Activated T-cell treated with anti-CD3 and anti-CD28 coated beads, Interleukin-2, amount 50 U/mL, for 48 hours (primary cell): Measurements from ENCODE around the gene SGF29.
"Not testable (repeated sequence)": the region's sequence is repeated elsewhere in the genome, so short reads cannot be mapped to it uniquely, and the experiment has no call there.

Source experiments
- DNase-seq, 2 experiments: peaks; one replicate each; pipeline ENCODE4 v3.0.0-alpha.2; 2020

The SGF29 gene

DNA sequence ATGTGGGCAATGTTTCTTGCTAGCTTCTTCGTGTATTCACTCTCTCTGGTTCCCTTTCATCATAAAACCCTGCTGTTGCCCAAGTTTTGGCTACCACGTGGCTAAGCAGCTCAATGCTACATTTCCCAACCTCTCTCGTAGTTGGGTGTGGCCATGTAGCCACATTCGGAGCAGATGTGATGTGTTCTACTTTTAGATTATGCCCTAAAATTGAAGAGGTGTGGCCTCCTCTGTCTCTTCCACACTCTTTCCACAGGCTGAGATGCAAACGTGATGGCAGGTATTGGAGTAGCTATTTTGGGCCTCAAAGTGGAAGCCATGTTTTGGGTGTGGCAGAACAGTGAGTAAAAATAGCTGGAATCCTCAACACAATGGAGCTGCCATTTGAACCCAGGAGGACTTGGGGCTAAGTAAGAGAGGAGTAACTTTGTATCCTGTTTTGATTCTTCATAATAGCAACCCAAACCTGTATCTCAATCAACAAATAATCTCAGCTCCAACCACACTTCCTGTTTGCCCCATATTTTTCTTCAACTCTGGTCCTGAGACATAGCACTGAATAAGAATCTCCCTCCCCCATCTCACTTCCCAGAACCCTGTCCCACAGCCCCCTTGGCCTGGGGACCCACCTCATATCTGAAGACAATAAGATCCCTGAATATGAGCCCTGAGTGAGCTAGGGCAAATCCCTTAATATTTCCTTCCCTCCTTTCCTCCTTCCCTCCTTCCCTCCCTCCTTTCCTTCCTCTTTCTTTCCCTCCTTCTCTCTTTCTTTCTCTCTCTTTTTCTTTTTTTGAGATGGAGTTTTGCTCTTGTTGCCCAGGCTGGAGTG lies 19.0 kb upstream of the SGF29 start:
- no peak for DNase-seq

DNA sequence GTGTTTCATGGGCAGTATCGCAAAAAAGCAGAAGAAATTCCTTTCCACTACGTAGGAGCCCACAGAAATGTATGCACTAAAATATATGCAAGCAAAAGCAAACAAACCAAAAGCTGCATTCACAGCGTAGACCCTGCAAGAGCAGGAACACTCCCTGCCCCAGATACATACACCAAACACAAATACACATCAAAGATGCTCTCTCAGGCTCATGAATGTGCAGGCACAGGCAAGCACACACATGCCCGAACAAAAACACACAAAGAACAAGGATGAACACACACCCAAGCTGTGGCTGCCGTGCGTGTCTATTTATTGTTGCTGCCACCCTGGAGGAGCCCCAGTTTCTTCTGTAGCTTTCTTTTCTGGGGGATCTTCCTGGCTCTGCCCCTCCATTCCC lies 16.6 kb upstream of the SGF29 start:
- no peak for DNase-seq

DNA sequence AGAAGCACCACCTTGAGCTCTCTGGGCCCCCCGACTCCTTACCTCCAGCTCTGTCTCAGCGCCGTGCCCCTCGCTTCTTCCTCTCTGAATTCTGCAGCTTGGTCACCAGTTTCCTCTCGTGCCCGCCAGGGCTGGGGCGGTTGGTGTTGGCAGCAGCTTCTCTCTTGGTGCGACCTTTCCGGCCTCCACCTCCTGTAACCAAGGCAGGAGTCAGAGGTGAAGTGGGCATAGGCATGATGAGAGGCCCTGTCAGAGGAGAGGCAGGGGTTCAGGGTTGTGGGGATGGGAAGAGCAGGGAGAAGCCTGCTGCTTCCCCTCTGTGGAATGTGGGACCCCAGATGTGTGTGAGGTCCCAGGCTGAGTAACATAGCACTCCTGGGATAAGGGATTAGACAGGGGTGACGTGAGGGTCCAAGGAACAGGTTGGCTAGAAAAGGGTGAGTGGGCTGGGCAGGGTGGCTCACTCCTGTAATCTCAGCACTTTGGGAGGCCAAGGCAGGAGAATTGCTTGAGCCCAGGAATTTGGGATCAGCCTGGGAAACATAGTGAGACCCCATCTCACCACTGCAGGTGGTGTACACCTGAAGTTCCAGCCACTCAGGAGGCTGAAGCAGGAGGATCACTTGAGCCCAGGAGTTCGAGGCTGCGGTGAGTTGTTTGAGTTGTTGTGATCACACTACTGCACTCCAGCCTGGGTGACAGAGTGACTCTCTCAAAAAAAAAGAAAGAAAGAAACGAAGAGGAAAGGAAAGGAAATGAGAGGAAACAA lies 15.6 kb upstream of the SGF29 start:
- no peak for DNase-seq

DNA sequence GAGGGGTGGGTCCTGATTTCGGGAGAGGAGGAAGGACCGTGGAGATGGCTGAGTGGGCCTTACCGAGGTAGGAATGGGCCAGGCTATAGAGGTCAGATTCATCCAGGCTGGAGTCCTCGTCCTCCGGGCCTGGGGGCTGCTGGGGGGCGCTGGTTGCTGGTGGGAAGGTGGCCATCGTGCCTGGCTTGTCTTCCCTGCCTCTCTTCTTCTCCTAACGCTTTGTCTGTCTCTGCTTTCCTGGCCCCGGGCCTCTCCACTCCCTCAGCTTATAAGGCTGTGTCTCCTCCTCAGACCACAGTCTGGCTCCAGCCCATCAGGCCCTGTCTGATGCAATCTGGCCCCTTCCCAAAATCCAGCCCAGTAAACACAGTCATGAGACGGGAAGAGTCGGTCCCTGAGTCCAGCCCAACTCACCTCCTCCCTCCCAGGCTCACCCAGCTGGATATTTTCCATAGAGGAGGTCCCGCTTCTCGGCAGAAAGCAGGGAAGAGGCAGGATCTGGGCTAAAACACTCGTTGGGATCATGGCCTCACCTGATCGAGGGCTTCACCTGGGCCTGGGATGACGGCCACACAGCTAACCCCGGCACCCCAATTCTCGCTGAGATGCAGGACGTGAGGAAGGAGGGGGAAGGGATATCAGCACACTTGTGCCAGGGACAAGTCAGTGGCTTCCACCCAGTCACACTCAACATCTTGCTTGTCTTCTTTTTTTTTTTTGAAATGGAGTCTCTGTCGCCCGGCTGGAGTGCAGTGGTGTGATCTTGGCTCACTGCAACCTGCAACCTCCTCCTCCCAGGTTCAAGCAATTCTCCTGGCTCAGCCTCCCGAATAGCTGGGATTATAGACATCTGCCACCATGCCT lies 14.8 kb upstream of the SGF29 start, which contains the start of gene NUPR1:
Gene NUPR1 (minus strand): TSS at position 242 of the 864 bp plus-strand sequence. CDS start 67 bp downstream, at position 175.
- DNase-seq, result no peak

DNA sequence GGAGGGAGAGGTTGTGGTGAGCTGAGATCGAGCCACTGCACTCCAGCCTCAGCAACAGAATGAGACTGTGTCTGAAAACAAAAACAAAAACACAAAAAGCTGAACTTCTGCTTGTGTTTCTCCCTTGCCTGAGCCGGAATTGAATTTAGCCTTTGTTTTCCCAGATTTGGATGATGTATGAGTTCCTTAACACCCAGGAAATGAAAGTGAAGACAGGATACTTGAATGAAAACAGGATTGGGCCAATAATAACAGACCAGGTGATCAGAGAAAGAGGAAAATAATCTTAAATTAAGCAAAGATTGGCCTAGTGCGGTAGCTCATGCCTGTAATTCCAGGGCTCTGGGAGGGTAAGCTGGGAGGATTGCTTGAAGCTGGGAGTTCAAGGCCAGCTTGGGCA lies 13.4 kb upstream of the SGF29 start:
- no peak for DNase-seq

DNA sequence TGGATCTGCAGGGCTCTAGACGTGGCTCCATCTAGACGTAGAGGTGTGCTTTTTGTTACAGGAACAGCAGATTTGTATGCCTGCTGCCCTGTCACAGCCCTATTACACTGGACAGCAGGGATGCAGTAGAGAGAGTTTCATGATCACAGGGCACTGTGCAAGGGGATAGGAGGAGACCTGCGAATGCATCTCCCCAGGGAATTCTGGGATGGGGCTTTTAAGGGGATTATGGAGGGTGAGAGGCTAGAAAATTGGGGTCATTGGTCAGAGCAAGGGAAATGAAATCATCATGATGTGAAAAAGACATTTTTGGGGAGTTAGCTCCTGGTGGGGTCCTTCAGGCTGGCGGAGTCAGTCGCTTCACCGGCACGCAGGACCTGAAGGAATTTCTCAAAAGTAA lies 11.1 kb upstream of the SGF29 start:
- DNase-seq, result no peak

DNA sequence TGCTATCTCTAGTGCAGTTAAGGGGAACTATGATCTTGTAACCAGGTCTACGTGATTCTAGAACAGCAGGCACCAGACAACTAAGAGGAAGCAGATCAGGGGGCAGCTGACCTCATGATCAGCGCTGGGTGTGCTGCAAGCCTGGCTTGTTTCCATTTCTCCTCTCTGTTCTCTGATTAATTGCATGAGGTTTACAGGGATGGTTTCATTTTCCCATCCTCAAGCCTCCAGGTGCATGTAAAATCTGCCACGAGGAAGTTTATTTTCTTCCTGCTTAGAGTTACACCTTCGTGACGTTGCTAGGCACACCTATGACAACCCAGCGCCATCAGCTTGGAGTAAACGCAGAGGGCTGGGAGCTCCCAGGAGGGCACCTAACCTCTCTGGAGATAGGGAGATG lies 10.6 kb upstream of the SGF29 start:
- DNase-seq, result no peak

DNA sequence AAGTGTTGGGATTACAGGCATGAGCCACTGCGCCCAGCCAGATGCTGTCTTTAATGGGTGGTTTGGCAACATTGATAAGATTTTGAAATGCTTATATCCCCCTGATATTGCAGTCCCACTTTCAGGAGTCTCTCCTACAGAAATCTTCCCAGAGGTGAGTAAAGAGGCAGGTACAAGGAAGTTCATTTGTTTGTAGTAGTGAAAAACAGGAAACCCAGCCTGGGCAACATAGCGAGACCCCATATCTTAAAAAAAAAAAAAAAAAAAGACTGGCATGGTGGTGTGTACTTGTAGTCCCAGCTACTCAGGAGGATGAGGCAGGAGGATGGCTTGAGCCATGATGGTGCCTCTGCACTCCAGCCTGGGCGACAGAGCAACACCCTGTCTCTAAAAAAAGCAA lies 8.7 kb upstream of the SGF29 start:
- no peak for DNase-seq

DNA sequence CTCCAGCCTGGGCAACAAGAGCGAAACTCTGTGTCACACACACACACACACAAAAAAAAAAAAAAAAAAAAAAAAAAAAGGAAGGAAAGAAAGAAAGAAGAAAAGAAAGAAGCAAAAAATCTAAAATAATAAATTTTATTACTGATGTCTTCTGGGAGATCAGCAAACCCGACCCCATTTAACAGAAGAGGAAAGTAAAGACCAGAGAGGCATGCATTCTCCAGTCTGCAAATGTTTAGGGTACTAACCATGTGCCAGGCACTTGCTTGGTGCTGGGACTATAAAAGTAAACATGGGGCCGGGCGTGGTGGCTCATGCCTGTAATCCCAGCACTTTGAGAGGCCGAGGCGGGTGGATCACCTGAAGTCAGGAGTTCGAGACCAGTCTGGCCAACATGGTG lies 7.8 kb upstream of the SGF29 start:
- not testable (repeated sequence) for DNase-seq

DNA sequence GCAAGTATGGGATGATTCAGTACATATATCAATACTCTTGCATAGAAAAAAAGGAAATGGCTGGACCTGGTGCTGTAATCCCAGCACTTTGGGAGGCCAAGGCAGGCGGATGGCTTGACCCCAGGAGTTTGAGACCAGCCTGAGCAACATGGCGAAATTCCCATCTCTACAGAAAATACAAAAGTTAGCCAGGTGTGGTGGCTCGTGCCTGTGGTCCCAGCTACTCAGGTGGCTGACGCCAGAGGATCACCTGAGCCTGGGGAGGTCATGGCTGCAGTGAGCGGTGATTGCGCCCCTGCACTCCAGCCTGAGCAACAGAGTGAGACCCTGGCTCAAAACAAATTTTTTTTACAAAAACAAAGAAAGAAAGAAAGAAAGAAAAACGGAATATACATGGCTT lies 7.1 kb upstream of the SGF29 start:
- DNase-seq, result no peak

DNA sequence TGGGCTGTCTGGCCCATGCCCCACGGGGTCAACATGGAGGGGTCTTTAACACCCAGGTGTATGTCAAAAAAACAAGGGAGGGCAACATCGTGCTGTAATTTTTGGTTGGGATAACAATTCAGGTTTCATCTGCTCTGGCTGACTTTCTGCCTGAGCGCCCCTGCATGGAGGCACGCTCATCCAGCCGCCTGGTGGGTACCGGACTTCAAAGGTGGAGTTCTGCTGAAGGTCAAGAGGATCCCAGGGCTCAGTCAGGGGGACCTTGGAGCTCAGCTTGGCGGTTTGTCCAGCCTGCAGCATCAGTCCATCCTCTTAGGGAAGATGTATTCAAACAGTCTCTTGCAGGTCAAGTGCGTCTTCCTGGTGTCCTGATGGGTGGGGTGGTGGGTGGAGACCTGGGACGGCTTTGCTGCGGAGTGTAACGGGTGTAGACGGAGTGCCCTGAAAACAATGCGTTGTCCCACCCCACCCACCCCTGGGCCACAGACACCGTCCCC lies 5.4 kb upstream of the SGF29 start:
- no peak for DNase-seq

DNA sequence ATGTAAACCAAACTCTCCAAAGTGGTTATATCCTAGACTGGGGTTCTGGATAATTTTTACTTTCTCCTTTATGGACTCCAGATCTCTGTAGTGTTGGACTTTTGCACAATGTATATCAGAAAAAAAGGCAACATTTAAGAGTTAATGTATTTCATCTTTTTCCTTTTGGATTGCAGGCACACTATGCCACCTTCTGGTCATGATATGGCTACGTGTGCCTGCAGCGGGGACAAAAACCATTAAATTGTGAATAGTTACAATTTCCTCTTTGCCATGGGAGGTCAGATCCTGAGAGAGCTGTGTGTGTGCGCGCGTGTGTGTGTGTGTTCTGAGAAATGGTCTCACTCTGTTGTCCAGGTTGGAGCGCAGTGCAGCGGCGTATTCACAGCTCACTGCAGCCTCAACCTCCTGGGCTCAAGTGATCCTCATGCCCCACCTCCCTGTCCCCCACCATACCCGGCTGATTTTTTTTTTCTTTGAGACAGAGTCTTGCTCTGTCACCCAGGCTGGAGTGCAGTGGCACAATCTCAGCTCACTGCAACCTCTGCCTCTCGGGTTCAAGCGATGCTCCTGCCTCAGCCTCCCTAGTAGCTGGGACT lies 4.3 kb upstream of the SGF29 start:
- DNase-seq, result no peak

DNA sequence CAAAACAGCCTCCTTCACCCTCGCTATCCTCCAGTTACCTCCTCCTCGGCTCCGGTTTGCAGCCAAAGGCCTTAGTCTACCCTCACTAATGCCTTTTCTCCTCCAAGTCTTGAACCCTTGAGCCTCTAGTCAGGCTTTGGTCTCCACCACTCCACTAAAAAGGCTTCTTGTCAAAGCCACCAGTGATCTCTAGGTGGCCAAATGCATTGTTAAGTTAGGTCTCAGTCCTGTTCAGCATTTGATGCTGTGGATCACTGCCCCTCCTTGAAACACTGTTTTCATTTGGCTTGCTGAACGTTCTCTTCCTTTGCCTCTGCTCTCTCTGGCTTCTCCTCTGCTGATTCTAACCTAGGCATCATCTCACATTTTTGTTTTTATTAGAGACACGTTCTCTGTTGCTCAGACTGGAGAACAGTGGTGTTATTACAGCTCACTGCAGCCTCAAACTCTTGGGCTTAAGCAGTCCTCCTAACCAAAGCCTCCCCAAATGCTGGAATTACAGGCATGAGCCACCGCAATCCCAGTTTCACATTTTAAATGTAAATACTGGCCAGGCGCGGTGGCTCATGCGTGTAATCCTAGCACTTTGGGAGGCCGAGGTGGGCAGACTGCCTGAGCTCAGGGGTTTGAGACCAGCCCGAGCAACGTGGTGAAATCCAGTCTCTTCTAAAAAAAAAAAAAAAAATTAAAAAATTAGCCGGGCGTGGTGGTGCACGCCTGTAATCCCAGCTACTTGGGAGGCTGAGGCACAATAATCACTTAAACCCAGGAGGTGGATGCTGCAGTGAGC lies 1.1 kb downstream of the SGF29 start:
- DNase-seq, result peak in 1 of 2 experiments; percentile 20

DNA sequence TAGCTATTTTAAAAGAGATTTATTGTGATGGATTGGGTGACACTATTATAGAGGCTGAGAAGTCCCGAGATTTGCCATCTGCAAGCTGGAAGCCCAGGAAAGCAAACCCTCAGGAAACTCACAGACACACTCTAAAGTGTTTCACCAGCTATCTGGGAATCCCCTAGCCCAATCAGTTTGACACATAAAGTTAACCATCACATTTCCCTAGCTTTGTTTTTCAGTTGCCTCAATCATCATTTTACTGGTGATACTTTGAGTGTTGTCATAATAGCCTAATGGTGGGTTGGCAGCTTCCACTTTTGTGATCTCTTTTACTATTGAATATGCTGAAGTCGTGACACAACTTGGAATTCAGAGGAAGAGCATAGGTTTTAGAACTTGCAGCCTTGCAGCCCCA lies 1.8 kb downstream of the SGF29 start:
- DNase-seq, result peak in 1 of 2 experiments; percentile 27

DNA sequence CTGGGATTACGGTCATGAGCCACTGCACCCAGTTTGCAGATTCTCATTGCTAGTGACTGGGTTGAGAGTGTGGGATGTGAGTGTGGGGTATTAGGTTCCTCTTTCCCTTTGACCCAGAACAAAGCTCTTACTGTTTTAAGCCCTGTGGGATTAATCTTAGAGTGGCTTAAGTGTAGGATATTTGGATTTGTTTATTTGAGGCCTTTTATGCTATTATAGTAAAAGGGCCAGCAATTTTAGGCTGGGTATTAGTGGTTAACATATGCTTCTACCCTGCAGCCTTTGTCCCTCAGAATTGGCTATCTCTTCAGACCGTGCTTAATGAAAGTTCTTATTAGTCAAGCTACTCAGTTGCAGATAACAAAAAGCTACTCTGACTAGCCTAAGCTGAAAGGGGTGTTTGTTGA lies 3.2 kb downstream of the SGF29 start:
- DNase-seq, result no peak

DNA sequence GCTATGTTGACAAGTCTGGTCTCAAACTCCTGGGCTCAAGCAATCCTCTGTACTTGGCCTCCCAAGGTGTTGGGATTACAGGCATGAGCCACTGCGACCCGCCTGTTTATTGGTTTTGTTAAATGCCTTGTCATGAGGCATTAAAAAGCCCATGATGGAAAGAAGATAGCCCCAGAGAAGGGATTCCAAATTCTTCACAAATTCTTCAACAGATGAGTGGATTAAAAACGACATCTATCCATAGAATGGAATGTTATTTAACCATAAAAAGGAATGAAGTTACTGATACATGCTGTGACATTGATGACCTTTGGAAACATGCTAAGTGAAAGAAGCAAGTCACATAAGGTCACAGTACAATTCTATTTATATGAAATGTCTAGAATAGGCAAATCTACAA lies 4.7 kb downstream of the SGF29 start:
- DNase-seq, result no peak

DNA sequence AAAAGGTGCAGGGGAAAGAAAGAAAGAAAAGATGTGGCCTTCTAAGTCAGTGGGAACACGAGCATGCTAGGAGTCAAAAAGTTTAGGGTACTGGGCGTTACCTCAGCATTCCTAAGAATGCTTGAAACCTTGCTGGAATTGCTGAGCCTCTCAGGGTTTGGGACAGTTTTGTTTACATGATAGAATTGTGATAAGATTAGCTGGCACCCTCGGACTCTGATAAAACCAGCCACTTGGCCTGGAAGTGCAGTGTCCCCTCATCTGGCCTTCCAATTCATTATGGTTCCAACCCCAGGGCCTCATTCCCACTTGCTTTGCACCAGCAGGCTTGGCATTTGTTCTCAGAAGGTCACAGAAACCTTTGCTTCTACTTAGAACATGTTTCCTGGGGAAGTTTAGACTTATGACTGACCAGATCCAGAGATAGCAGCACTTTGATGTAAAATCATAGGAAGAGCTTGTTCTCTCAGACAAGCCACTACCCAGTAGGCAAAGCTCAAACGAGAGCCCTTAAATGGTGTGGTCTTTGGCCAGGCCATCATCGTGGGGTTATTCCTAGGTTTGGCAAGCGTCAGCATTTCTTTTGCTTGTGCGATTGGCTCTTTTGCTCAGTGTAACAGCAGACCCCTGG lies 8.0 kb downstream of the SGF29 start:
- no peak for DNase-seq

DNA sequence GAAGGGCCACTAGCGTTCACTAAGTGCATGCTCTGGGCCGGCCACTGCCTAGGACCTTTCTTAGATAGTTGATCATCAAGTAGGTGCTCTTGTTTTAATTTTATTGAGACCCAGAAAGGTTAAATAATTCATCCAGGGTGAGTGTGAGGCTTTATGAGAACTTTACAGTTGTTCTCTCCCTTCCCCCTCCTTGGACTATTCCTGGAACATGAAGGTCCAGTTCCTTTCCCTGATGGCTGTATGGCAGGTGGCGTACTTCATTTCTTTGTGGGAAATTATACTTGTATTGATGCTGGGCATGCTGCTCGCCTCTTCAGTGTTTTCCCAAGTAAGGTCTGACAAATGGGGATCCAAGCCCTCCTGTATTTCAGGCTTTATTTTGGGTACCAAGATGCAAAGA lies 8.5 kb downstream of the SGF29 start:
- no peak for DNase-seq

DNA sequence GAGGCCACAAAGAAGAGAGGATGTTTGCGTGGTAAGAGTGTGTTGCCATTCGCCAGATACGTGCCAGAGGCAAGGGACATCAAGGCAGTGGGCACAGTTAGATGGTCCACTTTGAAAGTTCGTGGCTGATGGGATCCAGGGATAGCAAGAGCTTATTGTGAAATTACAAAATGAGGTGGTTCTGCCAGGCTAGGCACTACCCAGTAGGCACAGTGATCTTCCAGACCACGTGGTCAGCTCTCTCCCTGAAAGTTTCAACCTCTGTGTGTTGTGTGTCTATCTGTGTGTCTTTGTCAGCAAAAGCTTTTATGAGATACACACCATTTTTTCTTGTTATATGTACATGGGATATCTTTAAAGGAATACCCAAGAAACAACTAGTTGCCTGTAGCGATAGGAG lies 9.5 kb downstream of the SGF29 start:
- no peak for DNase-seq

DNA sequence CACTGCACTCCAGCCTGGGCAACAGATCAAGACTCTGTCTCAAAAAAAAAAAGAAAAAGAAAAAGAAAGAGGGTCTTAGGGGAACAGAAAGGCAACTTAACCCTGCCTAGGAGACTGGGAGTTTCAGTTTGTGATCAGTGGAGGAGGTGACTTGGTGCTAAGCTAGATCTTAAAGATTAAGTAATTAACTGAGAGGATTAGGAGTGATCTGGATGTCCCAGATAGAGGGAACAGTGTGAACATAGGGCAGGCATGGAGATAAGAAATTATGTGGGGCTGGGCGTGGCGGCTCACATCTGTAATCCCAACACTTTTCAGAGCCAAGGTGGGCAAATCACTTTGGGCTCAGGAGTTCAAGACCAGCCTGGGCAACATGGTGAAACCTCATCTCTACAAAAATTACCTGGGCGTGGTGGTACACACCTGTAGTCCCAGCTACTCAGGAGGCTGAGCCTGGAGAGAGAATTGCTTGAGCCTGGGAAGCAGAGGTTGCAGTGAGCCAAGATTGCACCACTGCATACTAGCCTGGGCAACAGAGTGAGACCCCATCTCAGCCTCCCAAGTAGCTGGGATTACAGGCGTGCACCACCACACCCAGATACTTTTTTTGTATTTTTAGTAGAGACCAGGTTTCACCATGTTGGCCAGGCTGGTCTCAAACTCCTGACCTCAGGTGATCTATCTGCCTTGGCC lies 12.7 kb downstream of the SGF29 start:
- DNase-seq, result not testable (repeated sequence)

DNA sequence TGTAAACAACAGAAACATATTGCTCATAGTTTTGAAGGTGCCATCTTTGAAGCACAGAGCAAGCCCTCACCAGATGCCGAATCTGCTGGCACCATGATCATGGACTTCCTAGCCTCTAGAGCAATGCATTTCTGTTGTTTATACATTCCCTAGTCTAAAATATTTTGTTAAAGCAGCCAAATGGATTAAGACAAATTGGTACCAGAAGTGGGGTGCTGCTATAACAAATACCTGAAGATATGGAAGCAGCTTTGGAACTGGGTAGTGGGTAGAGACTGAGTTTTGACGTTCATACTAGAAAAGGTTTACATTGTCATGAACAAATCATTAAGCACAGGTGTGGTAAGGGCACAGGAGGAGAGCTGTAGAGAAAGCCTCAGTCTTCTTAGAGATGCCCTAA lies 13.6 kb downstream of the SGF29 start:
- DNase-seq, result no peak
